RPMI8226 (cell line): ENCODE data around the gene HNRNPK.
"Not testable (repeated sequence)": the region's sequence is repeated elsewhere in the genome, so short reads cannot be mapped to it uniquely, and the experiment has no call there.

Experiments
- DNase-seq: peaks from one replicate; pipeline ENCODE4 v3.0.0-alpha.2; 2015

Gene HNRNPK

DNA sequence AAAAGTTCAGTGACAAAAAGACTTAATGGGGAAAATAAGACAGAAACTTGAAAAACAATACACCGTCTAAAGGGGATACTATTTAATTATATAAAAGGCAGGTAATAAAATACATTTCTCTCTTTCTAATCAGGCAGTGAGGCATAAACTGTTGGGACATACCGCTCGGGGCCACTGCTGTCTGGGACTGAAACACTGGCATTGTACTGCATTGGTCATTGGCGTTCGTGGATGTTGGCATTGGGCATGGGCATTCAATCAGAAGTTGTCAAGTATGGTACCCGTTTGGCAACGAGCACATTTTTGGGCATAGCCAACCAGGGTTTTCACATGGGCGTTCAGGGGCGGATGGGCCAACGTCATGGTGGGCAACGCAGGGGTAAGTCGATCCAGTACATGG lies 4.7 kb downstream of the HNRNPK start:
- no peak for DNase-seq

DNA sequence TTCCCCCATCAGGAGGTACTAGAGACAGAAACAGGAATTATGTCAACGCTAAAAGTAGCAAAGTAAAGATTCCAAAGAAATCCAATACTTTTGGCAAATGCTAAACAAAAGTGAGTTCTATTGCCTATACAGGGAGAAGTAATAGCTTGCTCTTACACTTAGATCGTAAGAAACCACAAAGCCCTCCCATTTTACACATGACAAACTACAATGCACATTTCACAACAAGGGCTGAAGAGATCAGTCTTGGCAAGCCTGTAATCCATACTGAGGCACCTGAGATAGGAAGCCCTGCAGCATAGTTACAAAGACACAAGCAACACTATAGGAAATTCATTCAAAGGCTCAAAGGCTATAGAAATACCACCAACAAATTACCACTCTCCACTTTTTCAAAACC lies 7.7 kb downstream of the HNRNPK start:
- DNase-seq: no peak

DNA sequence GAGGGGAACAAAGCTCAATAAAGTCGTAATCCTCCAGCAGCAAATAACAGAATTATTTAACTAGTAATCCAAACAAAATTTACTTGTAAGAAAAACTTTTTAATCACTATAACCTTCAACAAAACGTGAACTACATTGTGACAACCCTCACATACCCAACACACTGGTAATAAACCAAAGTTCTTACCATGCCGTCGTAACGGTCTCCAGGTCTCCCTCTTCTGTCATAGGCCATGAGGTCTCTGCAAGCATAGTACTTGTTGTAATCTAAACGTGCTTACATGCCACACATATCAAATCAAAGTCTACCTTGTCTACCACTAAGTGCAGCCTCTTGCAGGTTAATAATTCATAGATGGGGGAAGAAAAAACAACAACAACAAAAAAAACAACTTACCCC lies 8.5 kb downstream of the HNRNPK start:
- DNase-seq: no peak

DNA sequence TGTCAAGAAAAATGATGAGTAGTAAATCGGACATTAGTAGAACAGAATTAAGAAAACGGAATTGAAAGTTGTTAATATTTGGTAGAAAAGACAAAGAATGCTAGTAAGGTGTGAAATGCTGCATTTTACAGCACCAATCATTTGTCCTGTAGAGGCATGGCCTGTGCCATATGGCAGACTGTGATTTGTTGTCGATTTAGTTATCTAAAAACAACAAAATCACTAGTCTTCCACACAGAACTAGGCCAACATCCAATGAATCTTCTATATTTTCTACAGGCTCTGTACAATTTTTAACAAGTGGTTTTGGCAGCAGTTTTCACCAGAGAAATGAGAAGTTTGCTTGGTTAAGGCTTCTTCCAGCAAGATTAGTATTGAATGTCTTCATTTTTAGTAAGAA lies 10.4 kb downstream of the HNRNPK start:
- no peak for DNase-seq

DNA sequence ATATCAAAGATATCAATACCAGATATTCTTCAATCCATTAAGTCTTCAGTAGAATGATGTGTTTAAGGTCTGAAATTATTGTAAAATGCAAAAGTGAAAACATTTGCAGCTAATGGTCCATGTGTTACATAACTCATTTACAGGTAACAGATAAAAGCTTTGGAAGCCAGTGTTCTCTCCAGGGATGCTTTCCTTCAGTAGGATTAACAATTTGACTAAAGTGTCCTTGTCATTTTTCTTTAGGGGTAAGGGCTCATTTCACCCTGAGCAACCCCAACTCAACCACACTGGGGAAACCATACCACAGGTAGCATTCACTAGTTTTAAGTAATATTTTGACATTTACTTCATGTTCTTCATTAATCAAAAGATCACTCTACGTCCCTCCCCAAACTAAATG lies 12.9 kb downstream of the HNRNPK start:
- DNase-seq: no peak

DNA sequence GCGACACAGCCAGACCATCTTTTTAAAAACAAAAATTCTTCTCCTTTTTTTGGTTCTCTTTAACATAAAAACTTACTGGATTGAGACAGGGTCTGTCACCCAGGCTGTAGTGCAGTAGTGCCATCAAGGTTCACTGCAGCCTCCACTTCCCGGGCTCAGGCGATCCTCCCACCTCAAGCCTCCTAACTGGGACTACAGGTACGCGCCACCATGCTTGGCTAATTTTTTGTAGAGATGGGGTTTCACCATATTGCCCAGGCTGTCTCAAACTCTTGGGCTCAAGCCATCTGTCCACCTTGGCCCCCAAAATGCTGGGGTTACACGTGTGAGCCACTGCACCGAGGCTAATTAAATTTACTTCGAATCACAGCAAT lies 13.8 kb downstream of the HNRNPK start:
- no peak for DNase-seq

DNA sequence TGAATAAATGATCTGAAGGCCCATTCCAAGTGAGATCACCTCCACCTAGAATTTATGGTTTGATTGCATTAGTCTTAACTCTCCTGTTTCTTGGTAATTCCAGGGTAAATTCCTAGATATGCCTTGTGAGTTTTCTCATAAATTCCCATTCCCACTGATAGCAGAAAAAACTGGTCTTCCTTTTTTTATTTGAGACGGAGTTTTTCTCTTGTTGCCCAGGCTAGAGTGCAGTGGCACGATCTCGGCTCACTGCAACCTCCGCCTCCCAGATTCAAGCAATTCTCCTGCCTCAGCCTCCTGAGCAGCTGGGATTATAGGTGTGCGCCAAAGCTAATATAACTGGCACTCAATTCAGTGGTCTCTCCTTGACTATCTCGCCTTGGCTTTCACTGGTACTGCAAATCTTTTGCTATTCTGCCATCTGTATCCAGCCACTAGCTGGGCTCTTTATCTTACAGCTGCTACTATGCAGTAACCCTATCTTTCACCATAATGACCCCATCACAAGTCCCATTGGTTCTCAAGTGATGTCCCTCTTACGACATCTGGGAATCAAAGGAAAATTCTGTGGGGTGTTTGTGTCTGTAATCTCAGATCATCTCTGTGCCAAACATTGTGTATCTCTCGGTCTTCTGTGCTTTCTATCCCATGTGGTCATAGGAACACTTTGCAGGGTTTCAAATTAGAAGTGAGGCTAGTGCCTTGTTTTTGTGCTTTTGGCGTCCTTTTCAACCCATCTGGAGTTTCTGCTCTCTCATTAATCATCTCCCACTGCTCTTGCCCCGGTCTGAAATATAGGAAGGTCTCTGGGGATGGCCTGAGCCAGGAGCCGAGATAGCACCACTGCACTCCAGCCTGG lies 14.4 kb downstream of the HNRNPK start:
- DNase-seq: no peak

DNA sequence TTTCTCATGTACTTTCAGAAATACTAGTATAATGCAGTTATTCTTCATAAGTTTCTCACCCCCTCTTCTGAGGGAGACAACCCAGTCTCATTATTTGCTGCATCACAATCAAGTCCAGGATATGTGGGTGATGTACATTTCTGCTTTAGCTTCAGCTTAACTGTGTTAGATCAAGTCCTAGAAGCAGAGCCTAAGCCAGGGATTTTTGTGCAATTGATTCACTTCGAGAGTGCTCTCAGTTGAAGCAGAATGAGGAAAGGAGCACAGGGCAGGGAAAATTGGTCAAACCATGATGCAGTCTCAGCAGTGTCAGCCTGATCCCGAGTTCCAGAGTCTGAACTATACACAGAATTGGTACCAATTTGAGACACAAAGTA lies 15.1 kb downstream of the HNRNPK start:
- no peak for DNase-seq

DNA sequence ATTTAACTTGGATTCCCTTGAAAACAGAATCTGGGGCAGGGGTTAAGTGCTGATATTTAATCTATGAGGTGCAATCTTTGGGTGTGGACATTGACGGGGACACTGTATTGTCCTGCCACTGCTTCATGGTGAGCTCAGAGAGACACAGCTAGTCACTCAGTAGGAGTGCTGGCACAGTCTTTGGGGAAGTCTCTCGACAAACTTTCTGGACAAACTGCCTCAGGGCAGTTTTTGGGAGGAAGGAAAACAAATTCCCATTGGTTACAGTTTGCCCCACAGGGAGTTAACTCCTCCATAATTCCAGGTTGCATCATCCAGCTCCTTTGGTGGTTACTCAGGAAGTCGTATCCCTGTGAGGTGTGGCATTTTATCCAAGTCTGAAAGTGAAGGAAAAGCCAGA lies 17.9 kb downstream of the HNRNPK start:
- no peak for DNase-seq

DNA sequence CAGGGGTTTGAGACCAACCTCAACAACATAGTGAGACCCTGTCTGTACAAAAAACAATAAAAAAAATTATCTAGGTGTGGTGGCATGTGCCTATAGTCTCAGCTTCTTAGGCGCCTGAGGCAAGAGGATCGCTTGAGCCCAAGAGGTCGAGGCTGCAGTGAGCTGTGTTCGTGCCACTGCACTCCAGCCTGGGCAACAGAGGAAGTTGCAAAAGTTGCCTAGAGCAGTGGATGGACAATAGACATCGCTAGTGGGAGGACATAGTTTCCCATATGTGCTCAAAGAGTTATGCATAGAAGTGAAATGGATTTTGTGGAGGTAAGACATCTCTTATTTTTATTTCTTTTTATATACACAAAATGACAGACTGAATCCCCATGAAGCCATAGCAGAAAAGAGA lies 19.0 kb downstream of the HNRNPK start:
- DNase-seq: no peak

DNA sequence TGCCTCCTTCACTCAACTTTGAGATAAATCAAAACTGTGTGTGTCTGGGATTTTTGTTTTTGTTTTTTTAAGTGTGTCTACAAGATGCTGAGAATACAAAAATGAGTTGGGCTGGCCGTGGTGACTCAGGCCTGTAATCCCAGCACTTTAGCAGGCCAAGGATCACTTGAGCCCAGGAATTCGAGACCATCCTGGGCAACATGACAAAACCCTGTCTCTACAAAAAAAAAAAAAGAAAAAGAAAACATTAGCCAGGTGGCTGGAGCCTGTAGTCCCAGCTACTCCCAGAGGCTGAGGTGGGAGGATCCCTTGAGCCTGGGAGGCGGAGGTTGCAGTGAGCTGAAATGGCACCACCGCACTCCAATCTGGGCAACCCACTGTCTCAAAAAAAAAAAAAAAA lies 21.0 kb downstream of the HNRNPK start:
- DNase-seq: no peak

DNA sequence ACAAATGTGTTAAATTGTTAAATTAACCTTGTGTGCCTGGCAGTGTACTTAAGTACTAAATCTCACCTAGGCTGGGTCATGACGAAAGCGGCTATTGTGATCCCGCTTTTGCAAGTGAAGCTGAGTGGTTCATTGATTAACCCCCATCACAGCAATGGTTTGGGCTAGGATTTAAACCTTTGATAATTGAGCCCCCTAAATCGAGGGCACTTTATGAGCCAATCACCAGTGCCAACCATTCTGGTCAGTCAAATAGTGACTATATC lies 22.8 kb downstream of the HNRNPK start:
- no peak for DNase-seq

DNA sequence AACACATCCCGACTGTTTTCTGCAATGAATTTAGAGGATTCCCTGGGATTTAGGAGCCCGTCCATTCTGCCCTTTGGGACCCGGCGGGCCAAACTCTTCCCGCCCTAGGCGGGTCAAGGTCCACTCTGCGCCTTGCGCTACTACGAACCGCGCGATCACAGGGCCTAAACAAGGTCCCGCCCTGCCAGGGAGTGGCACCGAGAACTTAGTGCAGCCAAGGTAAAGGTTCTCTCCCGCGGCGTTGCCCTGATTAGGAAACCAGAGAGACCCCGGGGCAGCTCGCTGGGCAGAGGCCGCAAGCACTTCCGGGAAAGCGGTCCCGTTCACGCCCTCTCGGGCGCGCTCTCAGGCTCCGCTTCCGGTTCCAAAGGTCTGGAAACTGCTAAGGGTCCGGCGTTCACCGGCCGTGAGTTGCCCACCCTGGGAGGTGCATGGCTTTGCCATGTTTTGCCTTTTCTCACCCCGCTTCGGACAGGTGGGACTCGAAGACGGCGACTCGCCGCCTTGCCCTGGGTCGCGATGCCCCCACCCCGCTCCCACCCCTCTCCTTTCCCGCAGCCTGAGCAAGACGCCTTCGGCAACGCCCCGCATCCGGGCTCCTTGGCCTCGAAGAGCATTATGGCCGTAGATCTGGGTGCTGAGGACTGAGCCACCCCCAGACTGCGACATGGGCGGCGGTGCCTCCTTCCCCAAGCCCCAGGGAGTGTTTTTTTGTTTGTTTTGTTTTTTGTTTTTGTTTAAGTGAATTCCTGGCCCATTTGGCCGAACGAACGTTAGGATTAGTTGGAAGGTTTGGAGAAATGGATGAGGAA lies 23.4 kb downstream of the HNRNPK start:
- peak; percentile 61 for DNase-seq

DNA sequence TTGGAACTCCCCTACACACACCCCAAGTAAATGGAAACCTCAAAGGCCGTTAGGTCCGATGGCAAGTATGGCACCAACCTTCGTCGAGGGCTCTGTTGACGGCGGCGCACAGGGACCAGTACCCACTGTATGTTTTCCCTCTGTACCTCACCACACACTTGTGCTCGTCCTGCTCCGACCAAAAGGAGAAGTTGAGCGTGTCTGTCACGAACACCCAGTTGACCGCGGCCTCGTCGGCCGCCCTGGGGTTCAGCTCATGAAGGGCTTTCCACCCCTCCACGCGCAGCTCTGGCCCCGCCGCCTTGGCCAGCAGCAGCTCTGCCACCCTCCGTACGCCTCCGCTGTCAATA lies 24.0 kb downstream of the HNRNPK start:
- DNase-seq: peak; percentile 39

DNA sequence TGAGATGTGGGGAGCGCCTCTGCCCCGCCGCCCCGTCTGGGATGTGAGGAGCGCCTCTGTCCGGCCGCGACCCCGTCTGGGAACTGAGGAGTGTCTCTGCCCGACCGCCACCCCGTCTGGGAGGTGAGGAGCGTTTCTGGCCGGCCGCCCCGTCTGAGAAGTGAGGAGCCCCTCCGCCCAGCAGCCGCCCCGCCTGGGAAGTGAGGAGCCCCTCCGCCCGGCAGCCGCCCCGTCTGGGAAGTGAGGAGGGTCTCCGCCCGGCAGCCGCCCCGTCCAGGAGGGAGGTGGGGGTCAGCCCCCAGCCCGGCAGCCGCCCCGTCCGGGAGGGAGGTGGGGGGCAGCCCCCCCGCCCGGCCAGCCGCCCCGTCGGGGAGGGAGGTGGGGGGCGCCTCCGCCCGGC lies 31.9 kb downstream of the HNRNPK start:
- DNase-seq: not testable (repeated sequence)

DNA sequence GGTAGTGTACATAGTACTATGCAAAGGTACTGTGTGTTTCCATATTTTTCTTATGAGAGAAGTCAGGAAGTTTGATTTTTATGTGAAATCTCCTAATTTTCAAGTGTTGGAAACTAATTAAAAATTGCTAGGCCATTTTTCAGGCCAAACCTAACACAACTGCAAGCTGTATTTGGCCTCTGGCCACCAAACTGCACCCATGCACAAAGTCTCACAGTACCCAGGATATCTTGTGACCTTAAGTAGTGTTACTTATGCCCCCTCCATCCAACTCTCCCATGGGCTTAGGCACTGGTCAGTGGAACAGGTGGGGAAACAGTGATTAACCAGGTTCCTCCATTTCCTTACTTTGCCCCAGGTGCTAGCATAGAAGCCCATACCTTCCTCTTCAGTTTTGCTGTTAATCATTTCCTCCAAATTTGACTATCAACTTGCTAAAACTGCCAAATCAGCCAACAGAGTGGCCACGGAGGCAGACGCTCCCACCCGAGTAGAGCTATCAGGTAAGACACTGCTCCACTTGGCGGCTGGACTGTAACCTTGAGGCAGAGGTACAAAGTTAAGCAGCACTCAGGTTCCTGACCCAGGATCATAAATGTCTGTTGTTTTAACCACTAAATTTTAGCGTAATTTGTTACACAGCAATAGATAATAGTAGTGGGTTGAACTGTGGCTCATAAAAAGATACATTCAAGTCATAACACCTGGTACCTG lies 39.3 kb downstream of the HNRNPK start:
- DNase-seq: no peak

DNA sequence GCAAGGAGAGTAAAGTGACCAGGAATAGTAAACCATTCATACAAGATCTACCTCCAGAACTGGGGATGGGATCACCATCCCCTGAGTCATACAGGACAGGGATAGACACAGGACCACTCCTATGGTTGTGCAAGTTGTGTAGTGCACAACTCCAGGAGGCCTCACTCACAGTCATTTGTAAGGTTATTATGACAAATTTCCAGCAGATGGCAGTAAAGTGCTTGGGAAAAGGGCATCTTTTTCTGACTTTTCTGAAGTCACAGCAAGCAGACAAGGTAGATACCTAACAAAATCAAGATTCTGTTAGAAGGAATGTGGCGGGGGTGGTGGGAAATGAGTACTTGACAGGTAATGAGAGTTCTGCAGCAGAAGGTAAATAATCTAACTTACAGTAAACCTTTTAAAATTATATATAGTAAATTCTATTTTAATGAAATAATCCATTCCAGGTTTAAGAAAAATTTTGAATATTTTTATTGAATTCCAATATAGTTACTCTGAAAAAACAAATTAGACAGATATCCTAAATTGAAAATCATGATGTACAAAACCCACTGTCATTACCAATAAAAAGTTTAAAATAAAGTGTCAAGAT lies 42.1 kb downstream of the HNRNPK start:
- peak; percentile 65 for DNase-seq

DNA sequence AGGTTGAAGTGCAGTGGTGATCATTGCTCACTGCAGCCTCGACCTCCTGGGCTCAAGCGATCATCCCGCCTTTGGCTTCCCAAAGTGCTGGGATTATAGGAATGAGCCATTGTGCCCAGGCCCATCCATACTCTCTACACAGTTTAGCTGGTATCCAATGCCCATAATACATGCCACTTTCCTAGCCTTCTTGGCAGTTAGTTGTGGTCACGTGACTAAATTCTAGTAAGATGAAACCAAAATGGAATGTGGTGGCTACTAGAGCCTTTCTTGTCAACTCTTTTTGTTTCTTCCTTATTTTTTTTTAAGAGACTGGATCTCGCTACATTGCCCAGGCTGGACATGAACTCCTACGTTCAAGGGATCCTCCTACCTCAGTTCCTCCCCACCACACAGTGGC lies 43.5 kb downstream of the HNRNPK start:
- DNase-seq: no peak

DNA sequence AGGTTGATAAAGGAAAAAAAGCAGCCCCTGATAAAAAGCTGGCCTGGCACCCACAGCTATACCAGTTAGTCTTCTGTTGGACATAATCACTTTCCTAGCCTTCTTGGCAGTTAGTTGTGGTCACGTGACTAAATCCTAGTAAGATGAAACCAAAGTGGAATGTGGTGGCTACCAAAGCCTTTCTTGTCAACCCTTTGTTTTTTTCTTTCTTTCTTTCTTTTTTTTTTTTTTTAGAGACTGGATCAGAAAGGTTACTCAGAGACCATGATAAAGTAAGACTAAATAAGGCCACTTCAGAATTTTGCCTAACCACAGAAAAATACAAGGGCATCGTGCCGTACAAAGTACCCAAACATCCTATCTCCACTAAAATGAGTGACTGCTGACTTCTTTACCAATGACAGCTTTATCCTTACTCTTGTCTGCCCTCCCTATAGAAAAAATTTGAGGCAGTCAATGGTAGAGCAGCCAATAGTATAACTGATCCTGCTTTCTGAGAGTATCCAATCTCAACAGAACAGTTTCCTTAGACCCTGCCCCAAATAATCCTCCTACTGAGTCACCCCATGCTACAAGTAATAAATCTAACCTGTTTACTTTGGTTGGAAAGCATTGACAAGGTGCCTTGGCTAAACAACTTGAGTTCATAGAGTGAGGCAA lies 44.6 kb downstream of the HNRNPK start:
- no peak for DNase-seq

DNA sequence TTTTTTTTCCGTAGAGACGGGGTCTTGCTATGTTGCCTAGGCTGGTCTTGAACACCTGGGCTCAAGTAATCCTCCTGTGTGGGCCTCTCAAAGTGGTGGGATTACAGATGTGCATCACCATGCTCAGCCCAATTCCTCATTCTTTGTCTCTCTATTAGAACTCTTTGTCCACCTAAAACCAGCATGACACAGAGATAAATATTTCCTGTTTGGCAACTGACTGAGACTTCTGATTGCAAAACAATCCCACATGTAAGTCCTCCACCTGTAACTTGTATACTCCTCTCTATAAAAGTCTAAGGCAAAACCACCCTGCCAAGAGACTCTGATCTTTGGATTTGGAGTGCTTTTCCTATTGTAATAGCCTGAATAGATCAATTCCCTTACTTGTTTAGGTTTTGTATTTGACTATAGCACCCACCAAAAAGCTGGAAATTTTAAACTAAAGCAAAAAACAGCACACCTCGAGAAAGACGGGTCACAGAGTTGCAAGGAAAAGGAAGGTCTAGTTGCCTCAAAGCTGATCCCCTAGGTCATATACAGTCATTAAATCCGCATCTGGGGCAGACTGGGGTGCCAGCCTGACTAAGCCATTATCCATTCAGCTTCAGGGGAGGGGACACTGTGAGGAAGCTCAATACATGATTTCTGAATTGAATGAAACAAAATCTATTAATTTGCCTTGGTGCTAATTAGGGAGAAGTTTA lies 45.3 kb downstream of the HNRNPK start:
- DNase-seq: no peak

DNA sequence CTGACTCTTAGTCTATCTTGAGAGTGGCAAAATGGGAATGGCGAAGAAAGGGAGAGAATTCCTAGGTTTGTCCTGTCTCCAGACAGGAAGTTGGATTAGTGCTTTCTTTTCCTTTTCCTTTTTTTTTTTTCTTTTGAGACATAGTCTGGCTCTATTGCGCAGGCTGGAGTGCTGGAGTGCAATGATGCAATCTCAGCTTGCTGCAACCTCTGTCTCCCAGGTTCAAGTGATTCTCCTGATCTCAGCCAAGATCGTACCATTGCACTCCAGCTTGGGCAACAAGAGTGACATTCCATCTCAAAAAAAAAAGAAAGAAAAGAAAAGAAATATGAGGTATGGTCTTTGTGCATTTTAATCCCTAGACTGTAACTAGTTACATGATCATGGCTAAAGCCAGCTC lies 46.2 kb downstream of the HNRNPK start:
- no peak for DNase-seq

DNA sequence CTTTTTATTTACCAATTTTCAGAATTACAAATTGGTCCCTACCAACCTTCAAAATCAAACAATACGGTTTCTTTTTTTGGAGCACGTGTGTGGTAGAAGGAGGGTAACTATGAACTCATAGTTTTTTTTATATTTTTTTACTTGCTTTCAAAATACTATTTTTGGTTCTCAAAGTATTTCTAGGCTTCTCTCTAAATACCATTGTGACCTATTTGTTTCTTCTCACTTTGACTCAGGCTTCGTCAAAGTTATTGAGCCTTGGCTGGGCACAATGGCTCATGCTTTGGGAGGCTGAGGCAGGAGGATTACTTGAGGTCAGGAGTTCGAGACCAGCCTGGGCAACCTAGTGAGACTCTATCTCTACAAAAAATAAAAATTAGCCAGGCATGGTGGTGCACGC lies 47.2 kb downstream of the HNRNPK start:
- no peak for DNase-seq

DNA sequence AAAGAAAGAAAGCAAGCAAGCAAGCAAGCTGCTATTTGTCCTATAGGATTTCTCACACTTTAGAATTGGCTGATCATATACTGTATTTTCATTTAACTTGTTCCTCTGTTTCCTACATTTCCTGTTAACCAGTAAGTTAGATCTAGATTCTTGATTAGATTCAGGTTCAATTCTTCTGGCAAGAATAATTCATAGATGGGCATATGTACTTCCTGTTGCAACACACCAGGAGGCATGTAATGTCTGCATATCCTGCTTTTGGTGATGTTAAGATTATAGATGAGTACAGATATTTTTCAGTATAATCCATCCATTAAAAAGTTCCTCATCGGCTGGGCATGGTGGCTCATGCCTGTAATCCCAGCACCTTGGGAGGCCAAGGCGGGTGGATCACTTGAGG lies 48.0 kb downstream of the HNRNPK start:
- DNase-seq: no peak
